Neural progenitor cell (in vitro differentiated cells): ENCODE measurements around the gene ACTA1. TPM values are rescaled to one million over a fixed set of nuclear protein-coding genes. Genes with fewer than 3 reads are reported as not detected.

ENCODE experiments used
- DNase-seq: peaks from one replicate; pipeline ENCODE4 v3.0.0-alpha.2; 2016; ENCODE audit warnings: low spot score
- H2AFZ ChIP-seq: fragments of 200-600 bp; sonication (generic); replicated peaks from 2 replicates; pipeline ENCODE4 v1.6.1; 2016; ENCODE audit warnings: antibody characterized with exemption
- H3F3A ChIP-seq: fragments of 200-600 bp; sonication (generic); 2 replicates; pipeline ENCODE4 v1.6.1; 2016; ENCODE audit warnings: antibody characterized with exemption, low read depth
- H3K27ac ChIP-seq: fragments of 200-600 bp; sonication (generic); 2 replicates; pipeline ENCODE4 v1.5.1; 2016; ENCODE audit warnings: mild to moderate bottlenecking
- H3K27me3 ChIP-seq: fragments of 200-600 bp; sonication (generic); 2 replicates; pipeline ENCODE4 v1.6.1; 2016; ENCODE audit warnings: mild to moderate bottlenecking, moderate library complexity
- H3K36me3 ChIP-seq: fragments of 200-600 bp; sonication (generic); 2 replicates; pipeline ENCODE4 v1.5.1; 2016
- H3K4me1 ChIP-seq: fragments of 200-600 bp; sonication (generic); 2 replicates; pipeline ENCODE4 v1.6.1; 2016; ENCODE audit warnings: mixed run types
- H3K4me2 ChIP-seq: fragments of 200-600 bp; sonication (generic); 2 replicates; pipeline ENCODE4 v1.6.1; 2016
- H3K4me3 ChIP-seq: fragments of 200-600 bp; sonication (generic); 2 replicates; pipeline ENCODE4 v1.5.1; 2016
- H3K79me2 ChIP-seq: fragments of 200-600 bp; sonication (generic); 2 replicates; pipeline ENCODE4 v1.6.1; 2016; ENCODE audit warnings: low read depth
- H3K9ac ChIP-seq: fragments of 200-600 bp; sonication (generic); 2 replicates; pipeline ENCODE4 v1.6.1; 2016
- H3K9me3 ChIP-seq: fragments of 200-600 bp; sonication (generic); 2 replicates; pipeline ENCODE4 v1.5.1; 2016; ENCODE audit warnings: low read depth
- H4K20me1 ChIP-seq: fragments of 200-600 bp; sonication (generic); 2 replicates; pipeline ENCODE4 v1.6.1; 2016; ENCODE audit warnings: low read depth
- H3K27ac Mint-ChIP-seq: 3 replicates; pipeline ENCODE4 v1.8.0; 2021; ENCODE audit warnings: mixed read lengths
- H3K27me3 Mint-ChIP-seq: 2 replicates; pipeline ENCODE4 v1.8.0; 2022; ENCODE audit warnings: low read depth, mild to moderate bottlenecking, inconsistent platforms, moderate library complexity, mixed read lengths; ENCODE audit not compliant: insufficient read depth
- H3K36me3 Mint-ChIP-seq: 3 replicates; pipeline ENCODE4 v1.8.0; 2021; ENCODE audit warnings: mixed read lengths
- H3K4me1 Mint-ChIP-seq: 3 replicates; pipeline ENCODE4 v1.8.0; 2021; ENCODE audit warnings: mixed read lengths
- H3K4me3 Mint-ChIP-seq: 3 replicates; pipeline ENCODE4 v1.8.0; 2021; ENCODE audit warnings: mild to moderate bottlenecking, moderate library complexity, mixed read lengths
- H3K9me3 Mint-ChIP-seq: 3 replicates; pipeline ENCODE4 v1.8.0; 2020; ENCODE audit warnings: mixed read lengths
- EZH2 ChIP-seq: fragments of 200-600 bp; sonication (generic); IDR thresholded peaks from 2 replicates; pipeline ENCODE4 v1.6.1; 2017; ENCODE audit warnings: antibody characterized with exemption, mild to moderate bottlenecking, moderate library complexity
- EZH2phosphoT487 ChIP-seq: fragments of 200-600 bp; sonication (generic); IDR thresholded peaks from 2 replicates; pipeline ENCODE4 v1.6.1; 2017; ENCODE audit warnings: antibody characterized with exemption
- total RNA-seq: library from RNA; depleted of rRNA; stranded (reverse); fragments of >200 nt; gene quantifications from 2 replicates; pipeline ENCODE4 v1.2.3, GENCODE V29; 2015; ENCODE audit warnings: low replicate concordance
- TF ChIP-seq, protein P1 (sequence below): fragments of 200-600 bp; sonication (generic); IDR thresholded peaks from 2 replicates; pipeline ENCODE4 v1.5.1; 2017; ENCODE audit warnings: antibody characterized with exemption, mild to moderate bottlenecking

Gene ACTA1
- total RNA-seq, 1 donor from 2014 or later: 1.2 TPM

DNA sequence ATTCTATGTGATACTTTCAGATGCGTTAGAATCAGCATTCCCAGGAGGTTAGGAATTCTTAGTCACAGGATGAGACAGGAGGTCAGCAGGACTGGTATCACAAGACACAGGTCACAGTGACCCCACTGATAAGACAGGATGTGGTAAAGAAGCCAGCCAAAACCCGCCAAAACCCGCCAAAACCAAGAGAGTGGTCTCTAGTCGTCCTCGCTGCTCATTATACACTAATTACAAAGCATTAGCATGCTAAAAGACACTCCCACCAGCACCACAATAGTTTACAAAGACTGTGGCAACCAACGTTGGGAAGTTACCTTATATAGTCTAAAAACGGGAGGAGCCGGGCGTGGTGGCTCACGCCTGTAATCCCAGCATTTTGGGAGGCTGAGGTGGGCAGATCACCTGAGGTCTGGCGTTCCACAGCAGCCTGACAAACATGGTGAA lies 13.9 kb upstream of the ACTA1 start:
- Histone ChIP-seq H3K9me3 (no peaks in the 10 kb centered on the region), H4K20me1 (no peaks in the 10 kb centered on the region), H3K4me1 (no peaks in the 10 kb centered on the region), H3K4me3 (no peak overlapping the region), H3K79me2 (no peaks in the 10 kb centered on the region), H2AFZ (no peak overlapping the region), H3K36me3 (peaks cover 6% of the 10 kb centered on the region), H3K4me2 (no peak overlapping the region), H3K9ac (no peak overlapping the region), H3F3A (no peaks in the 10 kb centered on the region), H3K27me3 (no peaks in the 10 kb centered on the region), H3K27ac (no peak overlapping the region)
- no peaks in the 10 kb centered on the region for H3K27me3 Mint-ChIP-seq
- no peaks in the 10 kb centered on the region for H3K4me1 Mint-ChIP-seq
- no peak for TF ChIP-seq EZH2phosphoT487
- TF ChIP-seq, protein P1, sequence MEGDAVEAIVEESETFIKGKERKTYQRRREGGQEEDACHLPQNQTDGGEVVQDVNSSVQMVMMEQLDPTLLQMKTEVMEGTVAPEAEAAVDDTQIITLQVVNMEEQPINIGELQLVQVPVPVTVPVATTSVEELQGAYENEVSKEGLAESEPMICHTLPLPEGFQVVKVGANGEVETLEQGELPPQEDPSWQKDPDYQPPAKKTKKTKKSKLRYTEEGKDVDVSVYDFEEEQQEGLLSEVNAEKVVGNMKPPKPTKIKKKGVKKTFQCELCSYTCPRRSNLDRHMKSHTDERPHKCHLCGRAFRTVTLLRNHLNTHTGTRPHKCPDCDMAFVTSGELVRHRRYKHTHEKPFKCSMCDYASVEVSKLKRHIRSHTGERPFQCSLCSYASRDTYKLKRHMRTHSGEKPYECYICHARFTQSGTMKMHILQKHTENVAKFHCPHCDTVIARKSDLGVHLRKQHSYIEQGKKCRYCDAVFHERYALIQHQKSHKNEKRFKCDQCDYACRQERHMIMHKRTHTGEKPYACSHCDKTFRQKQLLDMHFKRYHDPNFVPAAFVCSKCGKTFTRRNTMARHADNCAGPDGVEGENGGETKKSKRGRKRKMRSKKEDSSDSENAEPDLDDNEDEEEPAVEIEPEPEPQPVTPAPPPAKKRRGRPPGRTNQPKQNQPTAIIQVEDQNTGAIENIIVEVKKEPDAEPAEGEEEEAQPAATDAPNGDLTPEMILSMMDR: no peak
- TF ChIP-seq EZH2: no peak
- H3K36me3 Mint-ChIP-seq: peaks cover 17% of the 10 kb centered on the region
- no peak overlapping the region for H3K4me3 Mint-ChIP-seq
- no peaks in the 10 kb centered on the region for H3K9me3 Mint-ChIP-seq
- DNase-seq: no peak
- no peak overlapping the region for H3K27ac Mint-ChIP-seq

DNA sequence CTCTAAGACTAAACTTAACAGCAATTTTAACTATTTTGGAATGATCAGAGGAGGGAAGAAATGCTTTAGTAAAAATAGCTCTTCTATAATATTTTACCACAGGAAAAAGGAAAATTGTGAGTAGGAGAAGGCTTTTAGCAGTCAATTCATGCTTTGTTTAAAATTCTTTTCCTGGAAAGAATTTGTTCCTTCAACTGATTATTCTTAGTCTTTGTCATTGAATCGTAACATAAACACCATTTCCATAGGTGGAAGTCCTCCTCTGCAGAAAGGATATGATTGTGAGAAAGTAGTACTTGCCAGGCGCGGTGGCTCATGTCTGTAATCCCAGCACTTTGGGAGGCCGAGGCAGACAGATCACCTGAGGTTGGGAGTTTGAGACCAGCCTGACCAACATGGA lies 11.9 kb upstream of the ACTA1 start:
- H3K36me3 Mint-ChIP-seq: peaks cover 17% of the 10 kb centered on the region
- H3K27me3 ChIP-seq: no peaks in the 10 kb centered on the region
- H3K9me3 ChIP-seq: no peaks in the 10 kb centered on the region
- no peaks in the 10 kb centered on the region for H4K20me1 ChIP-seq
- H3K27ac ChIP-seq: no peak overlapping the region
- no peak overlapping the region for H3K27ac Mint-ChIP-seq
- no peaks in the 10 kb centered on the region for H3K27me3 Mint-ChIP-seq
- H3K4me1 Mint-ChIP-seq: no peaks in the 10 kb centered on the region
- H3F3A ChIP-seq: no peaks in the 10 kb centered on the region
- no peak overlapping the region for H3K4me3 ChIP-seq
- no peak overlapping the region for H3K9ac ChIP-seq
- H3K36me3 ChIP-seq: peaks cover 6% of the 10 kb centered on the region
- no peak overlapping the region for H2AFZ ChIP-seq
- no peak for DNase-seq
- TF ChIP-seq, protein P1: no peak
- TF ChIP-seq EZH2phosphoT487 (no peak), EZH2 (no peak)
- H3K9me3 Mint-ChIP-seq: no peaks in the 10 kb centered on the region
- H3K4me1 ChIP-seq: no peaks in the 10 kb centered on the region
- H3K4me2 ChIP-seq: no peak overlapping the region
- H3K79me2 ChIP-seq: no peaks in the 10 kb centered on the region
- no peak overlapping the region for H3K4me3 Mint-ChIP-seq

DNA sequence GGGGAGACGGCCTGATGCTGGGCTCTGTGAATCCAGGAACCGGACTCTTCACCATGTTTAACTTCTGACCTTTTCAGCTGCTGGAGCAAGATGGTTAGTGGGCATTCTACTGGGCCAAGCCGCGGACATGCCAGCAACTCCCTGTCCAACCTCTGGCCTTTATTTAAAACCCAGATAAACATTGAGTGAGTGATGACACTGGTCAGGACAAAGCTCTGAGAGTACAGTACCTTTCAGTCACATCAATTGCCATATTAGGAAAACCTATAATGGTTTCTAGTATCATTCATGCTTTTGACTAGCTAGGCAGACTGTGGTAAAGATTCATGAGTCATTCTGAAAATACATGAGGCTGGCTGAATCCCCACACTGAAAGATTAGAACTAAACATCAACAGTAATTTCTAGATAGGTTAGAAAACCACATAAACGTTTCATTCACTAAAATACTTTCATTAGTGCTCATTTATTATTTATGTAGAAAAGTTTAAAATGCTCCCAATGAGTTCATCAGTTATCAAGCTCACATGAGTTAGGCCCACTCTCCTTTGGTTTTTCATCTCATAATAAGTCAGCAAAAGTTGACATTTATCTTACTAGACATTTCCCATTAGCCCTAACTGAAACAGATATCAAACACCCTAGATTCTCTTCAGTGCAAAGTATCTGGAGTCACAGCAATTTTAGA lies 7.1 kb upstream of the ACTA1 start:
- Histone ChIP-seq H3K9ac (no peak overlapping the region), H3K27ac (no peak overlapping the region), H4K20me1 (peaks cover 5% of the 10 kb centered on the region), H3F3A (peaks cover under 1% of the 10 kb centered on the region), H3K27me3 (peaks cover 3% of the 10 kb centered on the region), H3K4me2 (no peak overlapping the region), H3K36me3 (no peaks in the 10 kb centered on the region), H3K9me3 (no peaks in the 10 kb centered on the region), H3K4me1 (no peaks in the 10 kb centered on the region), H3K4me3 (no peak overlapping the region), H3K79me2 (no peaks in the 10 kb centered on the region), H2AFZ (no peak overlapping the region)
- H3K4me1 Mint-ChIP-seq: no peaks in the 10 kb centered on the region
- TF ChIP-seq, protein P1: no peak
- TF ChIP-seq EZH2 (no peak), EZH2phosphoT487 (no peak)
- no peak overlapping the region for H3K27ac Mint-ChIP-seq
- H3K36me3 Mint-ChIP-seq: peaks cover 8% of the 10 kb centered on the region
- no peaks in the 10 kb centered on the region for H3K27me3 Mint-ChIP-seq
- no peak overlapping the region for H3K4me3 Mint-ChIP-seq
- DNase-seq: no peak
- H3K9me3 Mint-ChIP-seq: no peaks in the 10 kb centered on the region
